ENCODE measurements around the gene PPT2. TPM values are rescaled to one million over a fixed set of nuclear protein-coding genes. Genes with fewer than 3 reads are reported as not detected.

Gene PPT2
- total and polyA plus RNA-seq, 2 of the 8 experiments (the other 6 are each of a cell fraction or from before 2014, with no cell fraction given): 24.1 to 39.5 TPM

DNA sequence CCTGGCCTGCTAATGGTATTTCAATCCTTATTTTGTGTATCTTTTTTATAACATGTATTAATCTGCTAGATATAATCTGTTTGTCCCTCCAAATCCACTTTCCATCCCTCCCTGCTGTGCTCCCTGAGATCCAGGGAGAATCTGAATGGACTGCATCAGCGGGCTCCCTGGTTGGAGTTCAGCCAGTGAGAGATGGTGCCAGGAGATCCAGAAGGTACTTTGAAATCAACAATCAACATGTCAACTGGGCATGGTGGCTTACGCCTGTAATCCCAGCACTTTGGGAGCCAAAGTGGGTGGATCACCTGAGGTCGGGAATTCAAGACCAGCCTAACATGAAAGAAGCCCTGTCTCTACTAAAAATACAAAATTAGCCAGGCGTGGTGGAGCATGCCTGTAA is 30.3 kb upstream of the PPT2 start:
- no peak overlapping the region for H3K4ac ChIP-seq (replicated peaks; ENCODE audit: insufficient read length, low read depth, low read length)
- H3K18ac ChIP-seq (ENCODE audit: extremely low read depth, low read length): no peak overlapping the region
- DNase-seq (ENCODE audit: low read depth in 1 of 2, low spot score in 2 of 2) (no peak), FAIRE-seq (no peak)
- H3K79me1 ChIP-seq (ENCODE audit: low read depth, low read length): no peaks in the 10 kb centered on the region; the same call in 1 of the 2 replicates
- H3K4me1 ChIP-seq (replicated peaks in 1 of 4; ENCODE audit: control insufficient read depth in 3 of 4, insufficient read depth in 4 of 4, low read length in 3 of 4): peaks cover 1 to 12% (median 4%) of the 10 kb centered on the region in 4 experiments; a peak in 5 of 7 replicates
- H3K36me3 ChIP-seq (ENCODE audit: control insufficient read depth in 2 of 4, insufficient read depth in 4 of 4, low read length in 3 of 4): peaks cover 3 to 20% (median 10%) of the 10 kb centered on the region in 4 experiments; a peak in 7 of 8 replicates
- H4K8ac ChIP-seq (ENCODE audit: extremely low read depth, insufficient read depth, low read length): no peak overlapping the region
- no peak overlapping the region for H2BK5ac ChIP-seq (ENCODE audit: low read depth, low read length)
- ChIA-PET POLR2A (ENCODE audit: partially characterized antibody) (interaction anchor here (0.8 to 1.5 kb wide), 3 partner anchors 10 to 38 kb away, joined by 3 to 4 read pairs (median 3); no protein-coding TSS in a partner anchor), CTCF (ENCODE audit: partially characterized antibody) (interaction anchor here (0.7 to 1.6 kb wide), 4 partner anchors 9 to 43 kb away, joined by 3 to 5 read pairs (median 4); no protein-coding TSS in a partner anchor)
- no peaks in the 10 kb centered on the region for H3K27me3 ChIP-seq (replicated peaks in 1 of 4; ENCODE audit: control insufficient read depth in 3 of 4, extremely low read depth in 1 of 4, insufficient read depth in 3 of 4, low read length in 3 of 4)
- H4K91ac ChIP-seq (replicated peaks; ENCODE audit: insufficient read length, low read length): no peak overlapping the region
- no peak overlapping the region for H3K9ac ChIP-seq (replicated peaks in 1 of 4; ENCODE audit: extremely low read depth in 1 of 4, low read depth in 3 of 4, low read length in 3 of 4)
- no peak overlapping the region for H2BK15ac ChIP-seq (ENCODE audit: low read length)
- 87% methylated on average over 4 of the region's 4 CpGs; no CpG with 5 or more reads in 1 of the 2 experiments for WGBS, 2 experiments (ENCODE audit: extremely low coverage in 1 of 2, insufficient coverage in 1 of 2, insufficient read length in 1 of 2, insufficient replicate concordance in 2 of 2, low coverage in 1 of 2, low lambda C conversion rate in 2 of 2, missing lambda C conversion rate in 1 of 2)
- no peak overlapping the region for H3K14ac ChIP-seq (ENCODE audit: insufficient read length)
- H4K5ac ChIP-seq (ENCODE audit: insufficient read length, low read depth, low read length): no peak overlapping the region
- no peaks in the 10 kb centered on the region for H3K9me3 ChIP-seq (ENCODE audit: insufficient read depth in 2 of 2, low read depth in 1 of 2, low read length in 1 of 2)
- TF ChIP-seq RXRA (IDR thresholded peaks at IDR 0.05; ENCODE audit: insufficient read depth, low read depth, low read length) (no peak), RAD21 (IDR thresholded peaks at IDR 0.05 in 1 of 2, conservative IDR thresholded peaks at IDR 0.05 in 1 of 2; ENCODE audit: low read depth in 2 of 2, low read length in 2 of 2) (no peak), SAP30 (IDR thresholded peaks at IDR 0.05; ENCODE audit: insufficient read depth, insufficient replicate concordance, low read length) (no peak), BACH1 (IDR thresholded peaks at IDR 0.05; ENCODE audit: low read length) (no peak), POU5F1 (IDR thresholded peaks at IDR 0.05; ENCODE audit: low read depth, low read length) (no peak), SIRT6 (IDR thresholded peaks at IDR 0.05; ENCODE audit: low read length) (no peak), KDM5A (IDR thresholded peaks at IDR 0.05; ENCODE audit: low read length) (no peak), TAF1 (IDR thresholded peaks at IDR 0.05; ENCODE audit: low read depth, low read length) (no peak), GABPA (IDR thresholded peaks at IDR 0.05; ENCODE audit: borderline replicate concordance, insufficient read depth, low read length) (no peak), GTF2F1 (IDR thresholded peaks at IDR 0.05; ENCODE audit: borderline replicate concordance, low read depth, low read length) (no peak)
- TF ChIP-seq, protein P1, sequence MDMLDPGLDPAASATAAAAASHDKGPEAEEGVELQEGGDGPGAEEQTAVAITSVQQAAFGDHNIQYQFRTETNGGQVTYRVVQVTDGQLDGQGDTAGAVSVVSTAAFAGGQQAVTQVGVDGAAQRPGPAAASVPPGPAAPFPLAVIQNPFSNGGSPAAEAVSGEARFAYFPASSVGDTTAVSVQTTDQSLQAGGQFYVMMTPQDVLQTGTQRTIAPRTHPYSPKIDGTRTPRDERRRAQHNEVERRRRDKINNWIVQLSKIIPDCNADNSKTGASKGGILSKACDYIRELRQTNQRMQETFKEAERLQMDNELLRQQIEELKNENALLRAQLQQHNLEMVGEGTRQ (IDR thresholded peaks at IDR 0.05; ENCODE audit: low read length): no peak
- peaks cover 5% of the 10 kb centered on the region in 2 experiments for H4K20me1 ChIP-seq (replicated peaks in 1 of 2; ENCODE audit: control insufficient read depth in 1 of 2, insufficient read depth in 2 of 2, low read length in 2 of 2)
- H3K27ac ChIP-seq (ENCODE audit: low read depth, low read length): no peak overlapping the region
- no peak overlapping the region for H3K4me3 ChIP-seq (ENCODE audit: extremely low read depth in 1 of 4, insufficient read depth in 2 of 4, low read depth in 3 of 4, low read length in 4 of 4)
- no peaks in the 10 kb centered on the region for H3K23me2 ChIP-seq (ENCODE audit: low read depth, low read length)
- H3K79me2 ChIP-seq (ENCODE audit: control insufficient read depth in 1 of 2, insufficient read depth in 2 of 2, low read length in 2 of 2): peaks cover 0 to 8% of the 10 kb centered on the region in 2 experiments; a peak in 1 of 4 replicates
- no peak overlapping the region for H3K4me2 ChIP-seq (ENCODE audit: insufficient read depth in 1 of 2, low read depth in 2 of 2, low read length in 2 of 2)
- no peak overlapping the region for H3K56ac ChIP-seq (replicated peaks; ENCODE audit: insufficient read length, low read depth, low read length)
- H2BK12ac ChIP-seq (ENCODE audit: low read depth, low read length): no peak overlapping the region
- no peak overlapping the region for H2AFZ ChIP-seq (ENCODE audit: low read length)
- no peak overlapping the region for H3K23ac ChIP-seq (ENCODE audit: insufficient read length)
- no peak overlapping the region for H2BK120ac ChIP-seq (replicated peaks; ENCODE audit: low read depth, low read length)
- H2BK20ac ChIP-seq (ENCODE audit: low read length): no peak overlapping the region
- H2AK5ac ChIP-seq (ENCODE audit: low read depth, low read length): no peak overlapping the region

Data from H1 (cell line).